ENCODE measurements around the gene TRMT11.

- TF ChIP-seq CTCF (IDR thresholded peaks at IDR 0.05; ENCODE audit: insufficient read depth, low read length, poor library complexity, severe bottlenecking): no peak
- TF ChIP-seq EZH2phosphoT487 (conservative IDR thresholded peaks at IDR 0.05; ENCODE audit: low read length): no peak
Measured at GRCh38 chr6:126040826-126041225, 54.5 kb downstream of the TRMT11 start.

All from SU-DHL-6 (cell line).